Measurements from ENCODE around the gene TMED8.

TMED8 gene

GRCh38 chr14:77355811-77356210, 21.1 kb downstream of the TMED8 start:
- ATAC-seq (ENCODE audit: low read depth) (no peak), DNase-seq (ENCODE audit: low spot score) (no peak)
- H3K4me1 ChIP-seq (ENCODE audit: insufficient read depth, poor library complexity, severe bottlenecking): no peaks in the 10 kb centered on the region
- H3K4me3 ChIP-seq (ENCODE audit: severe bottlenecking): no peak overlapping the region
- H3K9me3 ChIP-seq (ENCODE audit: severe bottlenecking): no peaks in the 10 kb centered on the region
- no peak overlapping the region for H3K27ac ChIP-seq (ENCODE audit: poor library complexity, severe bottlenecking)
- H3K27me3 ChIP-seq (ENCODE audit: insufficient read depth, poor library complexity, severe bottlenecking): no peaks in the 10 kb centered on the region
- TF ChIP-seq CTCF (IDR thresholded peaks at IDR 0.05; ENCODE audit: poor library complexity, severe bottlenecking): no peak
- peaks cover 1% of the 10 kb centered on the region for H3K36me3 ChIP-seq (ENCODE audit: low read depth)

DNA sequence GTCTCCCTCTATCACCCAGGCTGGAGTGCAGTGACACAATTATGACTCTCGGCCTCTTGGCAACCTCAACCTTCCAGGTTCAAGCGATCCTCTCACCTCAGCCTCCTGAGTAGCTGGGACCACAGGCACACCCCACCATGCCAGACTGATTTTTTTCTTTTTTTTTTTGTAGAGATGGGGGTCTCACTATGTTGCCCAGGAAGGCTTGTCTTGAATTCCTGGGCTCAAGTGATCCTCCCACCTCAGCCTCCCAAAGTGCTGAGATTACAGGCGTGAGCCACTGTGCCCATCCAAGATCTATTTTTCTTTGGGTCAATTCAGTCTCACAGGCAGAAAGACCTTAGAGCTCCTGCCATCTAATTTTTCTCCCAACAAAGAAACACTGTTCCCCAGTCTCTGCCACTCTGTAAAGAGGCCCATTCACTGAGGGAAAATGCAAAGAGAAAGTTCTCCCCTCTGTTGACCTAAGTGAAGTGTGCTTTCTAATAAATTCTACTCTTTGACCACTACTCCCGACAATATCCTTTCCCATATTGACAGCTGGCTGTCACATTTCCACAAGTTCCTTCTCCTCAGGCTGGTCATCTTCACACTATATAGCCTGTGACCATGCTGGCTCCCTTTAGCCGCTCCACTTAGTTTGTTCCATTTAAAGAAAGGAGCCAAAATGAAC, 23.3 kb downstream of the TMED8 start:
- TF ChIP-seq CTCF (IDR thresholded peaks at IDR 0.05; ENCODE audit: poor library complexity, severe bottlenecking): no peak
- H3K27ac ChIP-seq (ENCODE audit: poor library complexity, severe bottlenecking): no peak overlapping the region
- no peaks in the 10 kb centered on the region for H3K9me3 ChIP-seq (ENCODE audit: severe bottlenecking)
- H3K4me1 ChIP-seq (ENCODE audit: insufficient read depth, poor library complexity, severe bottlenecking): no peaks in the 10 kb centered on the region
- peaks cover 9% of the 10 kb centered on the region for H3K36me3 ChIP-seq (ENCODE audit: low read depth)
- H3K27me3 ChIP-seq (ENCODE audit: insufficient read depth, poor library complexity, severe bottlenecking): no peaks in the 10 kb centered on the region
- H3K4me3 ChIP-seq (ENCODE audit: severe bottlenecking): no peak overlapping the region
- ATAC-seq (ENCODE audit: low read depth) (no peak), DNase-seq (ENCODE audit: low spot score) (no peak)

- DNase-seq (ENCODE audit: low spot score) (no peak), ATAC-seq (ENCODE audit: low read depth) (no peak)
- H3K4me1 ChIP-seq (ENCODE audit: insufficient read depth, poor library complexity, severe bottlenecking): no peaks in the 10 kb centered on the region
- peaks cover 9% of the 10 kb centered on the region for H3K36me3 ChIP-seq (ENCODE audit: low read depth)
- no peaks in the 10 kb centered on the region for H3K9me3 ChIP-seq (ENCODE audit: severe bottlenecking)
- no peak for TF ChIP-seq CTCF (IDR thresholded peaks at IDR 0.05; ENCODE audit: poor library complexity, severe bottlenecking)
- no peak overlapping the region for H3K27ac ChIP-seq (ENCODE audit: poor library complexity, severe bottlenecking)
- H3K27me3 ChIP-seq (ENCODE audit: insufficient read depth, poor library complexity, severe bottlenecking): no peaks in the 10 kb centered on the region
- H3K4me3 ChIP-seq (ENCODE audit: severe bottlenecking): no peak overlapping the region
Measured at GRCh38 chr14:77347751-77348150, 29.1 kb downstream of the TMED8 start.

GRCh38 chr14:77346495-77346894, 30.4 kb downstream of the TMED8 start:
- peaks cover 9% of the 10 kb centered on the region for H3K36me3 ChIP-seq (ENCODE audit: low read depth)
- TF ChIP-seq CTCF (IDR thresholded peaks at IDR 0.05; ENCODE audit: poor library complexity, severe bottlenecking): no peak

DNA sequence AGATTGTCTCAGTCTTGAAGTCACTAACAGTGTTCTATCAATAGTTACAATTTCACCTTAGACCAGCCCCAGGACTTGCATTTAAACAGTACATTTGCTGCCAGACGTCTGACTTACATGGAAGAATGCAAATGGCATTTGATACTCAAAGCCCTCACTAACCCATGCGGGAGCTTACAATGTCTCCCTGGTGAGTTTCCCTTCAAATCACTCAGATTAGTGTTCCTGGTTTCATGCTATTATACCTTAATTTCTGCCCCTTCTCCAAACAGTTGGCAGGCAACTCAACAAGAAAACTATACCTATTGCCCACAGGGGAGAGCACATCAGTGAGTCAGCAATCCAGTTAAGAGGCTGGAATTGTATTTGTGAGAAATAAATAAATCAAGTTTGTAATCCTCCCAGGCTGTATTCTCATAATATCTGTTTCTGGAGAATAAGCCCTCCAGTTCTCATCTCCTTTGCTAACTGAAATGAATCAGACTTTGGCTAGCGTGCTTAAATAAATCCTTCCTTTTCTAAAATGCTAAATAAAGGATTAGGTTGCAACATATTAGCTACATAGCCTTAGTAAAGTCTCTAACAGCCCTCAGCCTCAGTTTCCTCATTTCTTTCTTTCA, 32.4 kb downstream of the TMED8 start:
- Histone ChIP-seq H3K9me3 (ENCODE audit: severe bottlenecking) (no peaks in the 10 kb centered on the region), H3K36me3 (ENCODE audit: low read depth) (peaks cover 10% of the 10 kb centered on the region), H3K4me1 (ENCODE audit: insufficient read depth, poor library complexity, severe bottlenecking) (no peaks in the 10 kb centered on the region), H3K27ac (ENCODE audit: poor library complexity, severe bottlenecking) (no peak overlapping the region), H3K4me3 (ENCODE audit: severe bottlenecking) (no peak overlapping the region), H3K27me3 (ENCODE audit: insufficient read depth, poor library complexity, severe bottlenecking) (no peaks in the 10 kb centered on the region)
- ATAC-seq (ENCODE audit: low read depth): no peak
- DNase-seq (ENCODE audit: low spot score): no peak
- TF ChIP-seq CTCF (IDR thresholded peaks at IDR 0.05; ENCODE audit: poor library complexity, severe bottlenecking): no peak

More at GRCh38 chr14:77346495-77346894, 30.4 kb downstream of the TMED8 start:
- H3K4me3 ChIP-seq (ENCODE audit: severe bottlenecking): no peak overlapping the region
- no peaks in the 10 kb centered on the region for H3K27me3 ChIP-seq (ENCODE audit: insufficient read depth, poor library complexity, severe bottlenecking)
- no peak for DNase-seq (ENCODE audit: low spot score)
- no peaks in the 10 kb centered on the region for H3K9me3 ChIP-seq (ENCODE audit: severe bottlenecking)
- ATAC-seq (ENCODE audit: low read depth): no peak
- H3K27ac ChIP-seq (ENCODE audit: poor library complexity, severe bottlenecking): no peak overlapping the region
- no peaks in the 10 kb centered on the region for H3K4me1 ChIP-seq (ENCODE audit: insufficient read depth, poor library complexity, severe bottlenecking)

Data from RWPE2 (cell line).